ENCODE data around the gene CDH4.

Gene CDH4

GRCh38 chr20:61429458-61430227 is 177.6 kb downstream of the CDH4 start:
- CTCF ChIA-PET, result no interaction called here
- TF ChIP-seq CTCF (IDR thresholded peaks at IDR 0.05; ENCODE audit: control extremely low read depth, extremely low read depth, low read depth, missing control alignments), result no peak
- POLR2A ChIA-PET, result no interaction called here
- no peak for DNase-seq (ENCODE audit: extremely low spot score)

- no peak for DNase-seq (ENCODE audit: extremely low spot score)
- CTCF ChIA-PET, result no interaction called here
- POLR2A ChIA-PET, result no interaction called here
- TF ChIP-seq CTCF (IDR thresholded peaks at IDR 0.05; ENCODE audit: control extremely low read depth, extremely low read depth, low read depth, missing control alignments), result no peak
Observed at GRCh38 chr20:61430228-61430624, 178.2 kb downstream of the CDH4 start.

- no peak for DNase-seq (ENCODE audit: extremely low spot score)
- ChIA-PET CTCF (no interaction called here), POLR2A (no interaction called here)
- no peak for TF ChIP-seq CTCF (IDR thresholded peaks at IDR 0.05; ENCODE audit: control extremely low read depth, extremely low read depth, low read depth, missing control alignments)
Observed at GRCh38 chr20:61433176-61433575, 181.1 kb downstream of the CDH4 start.

- POLR2A ChIA-PET, result no interaction called here
- DNase-seq (ENCODE audit: extremely low spot score), result no peak
- TF ChIP-seq CTCF (IDR thresholded peaks at IDR 0.05; ENCODE audit: control extremely low read depth, extremely low read depth, low read depth, missing control alignments), result no peak
- CTCF ChIA-PET, result no interaction called here
Observed at GRCh38 chr20:61433816-61434215, 181.8 kb downstream of the CDH4 start.

GRCh38 chr20:61434341-61434781 is 182.3 kb downstream of the CDH4 start:
- no peak for TF ChIP-seq CTCF (IDR thresholded peaks at IDR 0.05; ENCODE audit: control extremely low read depth, extremely low read depth, low read depth, missing control alignments)
- POLR2A ChIA-PET, result no interaction called here
- no peak for DNase-seq (ENCODE audit: extremely low spot score)
- CTCF ChIA-PET, result no interaction called here

GRCh38 chr20:61435184-61435822 is 183.2 kb downstream of the CDH4 start:
- POLR2A ChIA-PET, result no interaction called here

More at GRCh38 chr20:61435184-61435822, 183.2 kb downstream of the CDH4 start:
- no peak for TF ChIP-seq CTCF (IDR thresholded peaks at IDR 0.05; ENCODE audit: control extremely low read depth, extremely low read depth, low read depth, missing control alignments)
- CTCF ChIA-PET, result no interaction called here
- no peak for DNase-seq (ENCODE audit: extremely low spot score)
